ENCODE measurements around the gene CCDC92B. TPM values are rescaled to one million over a fixed set of nuclear protein-coding genes. Genes with fewer than 3 reads are reported as not detected.
A peak's percentile ranks its signal among the peaks of the same experiment; 100 is the strongest.

Gene CCDC92B
- total RNA-seq, 3 donors from 2014 or later (not counting 1 experiment from before 2014, with no cell fraction given) = not detected

DNA sequence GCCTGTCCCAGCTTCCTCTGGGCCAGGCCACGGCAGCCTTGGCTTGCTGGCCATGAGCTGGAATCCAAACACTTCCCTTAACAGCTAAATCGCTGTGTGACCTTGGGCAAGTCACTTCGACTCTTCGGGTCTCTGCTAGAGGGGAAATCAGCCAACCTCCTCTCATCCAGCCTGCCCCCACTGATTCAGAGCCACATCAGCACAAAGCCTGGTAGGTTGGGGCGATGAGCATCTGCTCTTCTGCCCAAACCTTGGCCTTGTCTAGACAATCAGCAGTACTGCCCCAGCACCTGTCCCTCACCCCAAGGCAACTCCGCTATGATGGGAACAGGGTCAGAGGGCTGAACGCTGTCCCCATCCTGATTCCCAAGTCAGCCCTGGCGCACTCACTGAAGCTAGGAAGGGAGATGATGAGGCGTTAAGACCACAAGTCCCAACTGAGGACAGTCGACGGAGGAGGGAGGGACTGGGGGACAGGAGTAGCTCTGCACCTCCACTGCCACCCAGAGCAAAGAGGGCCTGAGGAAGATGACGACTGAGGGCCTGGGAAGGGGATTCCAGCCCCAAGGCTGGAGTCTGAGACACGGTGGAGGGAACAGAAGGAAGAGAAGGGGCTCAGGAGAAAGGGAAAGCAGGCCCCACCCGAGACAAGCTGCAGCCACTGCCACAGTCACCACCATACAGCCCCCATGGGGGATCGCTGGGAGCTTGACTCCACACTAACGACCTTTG is 39.2 kb downstream of the CCDC92B start:
- intact Hi-C loops (cut with micrococcal nuclease) = no loop called here
- WGBS (ENCODE audit: insufficient coverage) = 49% methylated on average over 16 of the region's 16 CpGs
- ATAC-seq = no peak
- Histone ChIP-seq H3K27me3 (ENCODE audit: control insufficient read depth, insufficient read depth, low read length) (no peaks in the 10 kb centered on the region), H3K27ac (ENCODE audit: low read length) (no peak overlapping the region), H3K4me1 (ENCODE audit: control insufficient read depth, insufficient read depth, low read length) (peaks cover 46% of the 10 kb centered on the region), H3K36me3 (ENCODE audit: control insufficient read depth, insufficient read depth, low read length) (no peaks in the 10 kb centered on the region), H3K4me3 (ENCODE audit: low read length) (peak overlapping the region; percentile 57), H3K9me3 (ENCODE audit: control insufficient read depth, insufficient read depth, low read length) (no peaks in the 10 kb centered on the region)
- Mint-ChIP-seq H3K4me1 (peaks cover 32 to 48% of the 10 kb centered on the region in 2 donors), H3K36me3 (no peaks in the 10 kb centered on the region), H3K9me3 (no peaks in the 10 kb centered on the region), H3K4me3 (peak overlapping the region; percentile 81), H3K27ac (peak overlapping the region; percentile 26 to 75), H3K27me3 (ENCODE audit: low read depth in 2 of 2) (no peaks in the 10 kb centered on the region)
- TF ChIP-seq, protein P1, sequence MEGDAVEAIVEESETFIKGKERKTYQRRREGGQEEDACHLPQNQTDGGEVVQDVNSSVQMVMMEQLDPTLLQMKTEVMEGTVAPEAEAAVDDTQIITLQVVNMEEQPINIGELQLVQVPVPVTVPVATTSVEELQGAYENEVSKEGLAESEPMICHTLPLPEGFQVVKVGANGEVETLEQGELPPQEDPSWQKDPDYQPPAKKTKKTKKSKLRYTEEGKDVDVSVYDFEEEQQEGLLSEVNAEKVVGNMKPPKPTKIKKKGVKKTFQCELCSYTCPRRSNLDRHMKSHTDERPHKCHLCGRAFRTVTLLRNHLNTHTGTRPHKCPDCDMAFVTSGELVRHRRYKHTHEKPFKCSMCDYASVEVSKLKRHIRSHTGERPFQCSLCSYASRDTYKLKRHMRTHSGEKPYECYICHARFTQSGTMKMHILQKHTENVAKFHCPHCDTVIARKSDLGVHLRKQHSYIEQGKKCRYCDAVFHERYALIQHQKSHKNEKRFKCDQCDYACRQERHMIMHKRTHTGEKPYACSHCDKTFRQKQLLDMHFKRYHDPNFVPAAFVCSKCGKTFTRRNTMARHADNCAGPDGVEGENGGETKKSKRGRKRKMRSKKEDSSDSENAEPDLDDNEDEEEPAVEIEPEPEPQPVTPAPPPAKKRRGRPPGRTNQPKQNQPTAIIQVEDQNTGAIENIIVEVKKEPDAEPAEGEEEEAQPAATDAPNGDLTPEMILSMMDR (IDR thresholded peaks at IDR 0.05) = no peak
- DNase-seq = no peak

DNA sequence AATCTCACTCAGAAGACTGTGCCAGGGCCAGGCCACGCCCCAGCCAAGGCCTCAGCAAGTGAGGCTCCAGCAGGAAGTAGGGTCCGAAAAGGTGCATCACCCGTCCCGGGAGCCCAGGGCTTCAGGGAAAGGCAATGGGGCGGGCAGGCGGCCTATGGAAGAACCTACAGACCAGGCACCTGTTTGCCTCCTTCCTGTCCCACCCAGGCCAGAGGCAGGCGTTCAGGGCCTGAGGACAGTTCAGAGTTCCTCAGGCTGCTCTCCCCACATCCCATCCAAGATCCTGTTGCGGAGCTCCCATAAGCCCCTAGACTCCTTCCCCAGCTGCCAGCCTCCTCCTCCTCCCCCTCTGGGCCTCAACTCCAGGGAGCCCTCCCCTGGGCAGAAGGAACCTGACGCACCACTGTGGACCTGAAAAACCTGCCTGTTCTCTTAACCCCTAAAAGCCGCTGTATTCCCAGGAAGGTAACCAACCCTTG is 40.2 kb downstream of the CCDC92B start:
- WGBS (ENCODE audit: insufficient coverage) = 75% methylated on average over 10 of the region's 10 CpGs
- Histone ChIP-seq H3K36me3 (ENCODE audit: control insufficient read depth, insufficient read depth, low read length) (peaks cover 1% of the 10 kb centered on the region), H3K4me1 (ENCODE audit: control insufficient read depth, insufficient read depth, low read length) (peaks cover 52% of the 10 kb centered on the region), H3K27ac (ENCODE audit: low read length) (no peak overlapping the region), H3K9me3 (ENCODE audit: control insufficient read depth, insufficient read depth, low read length) (no peaks in the 10 kb centered on the region), H3K4me3 (ENCODE audit: low read length) (no peak overlapping the region), H3K27me3 (ENCODE audit: control insufficient read depth, insufficient read depth, low read length) (no peaks in the 10 kb centered on the region)
- Mint-ChIP-seq H3K9me3 (no peaks in the 10 kb centered on the region), H3K36me3 (no peaks in the 10 kb centered on the region), H3K27me3 (ENCODE audit: low read depth in 2 of 2) (no peaks in the 10 kb centered on the region), H3K4me1 (peaks cover 32 to 53% of the 10 kb centered on the region in 2 donors), H3K27ac (peak overlapping the region in 1 of 2 donors; percentile 75), H3K4me3 (peak overlapping the region; percentile 65)
- ATAC-seq (no peak), DNase-seq (no peak)
- intact Hi-C loops (cut with micrococcal nuclease) = no loop called here
- TF ChIP-seq, protein P1 (IDR thresholded peaks at IDR 0.05) = no peak

DNA sequence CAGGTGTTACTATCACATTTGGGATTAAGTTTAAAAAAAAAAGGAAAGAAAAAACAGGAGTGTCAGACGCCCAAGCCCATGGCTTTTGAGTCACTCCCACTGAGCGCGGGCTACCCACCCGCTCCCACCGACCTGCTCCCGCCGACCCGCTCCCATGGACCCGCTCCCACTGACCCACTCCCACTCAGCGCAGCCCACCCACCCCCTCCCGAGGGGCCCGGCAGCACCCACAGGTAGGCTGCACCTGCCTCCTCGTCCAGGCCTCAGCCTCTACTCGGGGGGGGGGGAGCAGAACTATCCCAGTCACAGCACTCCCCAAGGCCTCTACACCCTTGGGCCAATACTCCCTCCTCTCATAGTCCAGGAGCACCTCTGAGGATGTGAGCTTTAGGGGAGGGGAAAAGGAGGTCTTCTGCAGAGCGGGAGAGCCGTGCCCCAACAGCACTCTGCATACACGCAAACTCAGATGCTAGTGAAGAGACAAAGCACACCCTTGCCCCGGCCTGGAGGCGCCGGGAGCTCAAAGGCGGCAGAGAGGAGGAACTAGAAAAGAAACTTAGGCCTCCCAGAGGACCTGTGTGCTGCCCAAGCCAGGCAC is 40.8 kb downstream of the CCDC92B start:
- intact Hi-C loops (cut with micrococcal nuclease) = no loop called here
- 85% methylated on average over 20 of the region's 21 CpGs for WGBS (ENCODE audit: insufficient coverage)
- Mint-ChIP-seq H3K27me3 (ENCODE audit: low read depth in 2 of 2) (no peaks in the 10 kb centered on the region), H3K36me3 (no peaks in the 10 kb centered on the region), H3K4me3 (peak overlapping the region; percentile 65), H3K9me3 (no peaks in the 10 kb centered on the region), H3K4me1 (peaks cover 32 to 53% of the 10 kb centered on the region in 2 donors), H3K27ac (no peak overlapping the region)
- no peaks in the 10 kb centered on the region for H3K9me3 ChIP-seq (ENCODE audit: control insufficient read depth, insufficient read depth, low read length)
- H3K27ac ChIP-seq (ENCODE audit: low read length) = no peak overlapping the region
- ATAC-seq (no peak), DNase-seq (no peak)
- TF ChIP-seq, protein P1 (IDR thresholded peaks at IDR 0.05) = no peak
- H3K27me3 ChIP-seq (ENCODE audit: control insufficient read depth, insufficient read depth, low read length) = no peaks in the 10 kb centered on the region
- peaks cover 57% of the 10 kb centered on the region for H3K4me1 ChIP-seq (ENCODE audit: control insufficient read depth, insufficient read depth, low read length)
- H3K36me3 ChIP-seq (ENCODE audit: control insufficient read depth, insufficient read depth, low read length) = peaks cover 4% of the 10 kb centered on the region
- no peak overlapping the region for H3K4me3 ChIP-seq (ENCODE audit: low read length)

All from natural killer cell (primary cell).